GM19455 (cell line): ENCODE data around the gene KY.
A peak's percentile ranks its signal among the peaks of the same experiment; 100 is the strongest.
"Not testable (repeated sequence)": the region's sequence is repeated elsewhere in the genome, so short reads cannot be mapped to it uniquely, and the experiment has no call there.

Source experiments
- ATAC-seq: cut with Tn5 transposase; IDR thresholded peaks from one replicate; pipeline ENCODE4 v1.9.1; 2021; ENCODE audit not compliant: unreplicated experiment

KY gene

GRCh38 chr3:134603956-134604355, 46.9 kb downstream of the KY start:
- no peak for ATAC-seq

- ATAC-seq: no peak
Measured at GRCh38 chr3:134603480-134603879, 47.3 kb downstream of the KY start.

GRCh38 chr3:134602440-134602814, 48.4 kb downstream of the KY start:
- ATAC-seq: no peak

GRCh38 chr3:134601539-134602439, 49.0 kb downstream of the KY start:
- ATAC-seq: no peak

GRCh38 chr3:134600685-134601463, 49.9 kb downstream of the KY start:
- ATAC-seq: peak; percentile 67

- no peak for ATAC-seq
Measured at GRCh38 chr3:134600206-134600605, 50.6 kb downstream of the KY start.

- no peak for ATAC-seq
Measured at GRCh38 chr3:134598763-134599545, 51.9 kb downstream of the KY start.

- ATAC-seq: no peak
Measured at GRCh38 chr3:134597390-134597970, 53.3 kb downstream of the KY start.

GRCh38 chr3:134594986-134595385, 55.8 kb downstream of the KY start:
- not testable (repeated sequence) for ATAC-seq

- no peak for ATAC-seq
Measured at GRCh38 chr3:134594331-134594741, 56.5 kb downstream of the KY start.

GRCh38 chr3:134592806-134593205, 58.0 kb downstream of the KY start:
- no peak for ATAC-seq

GRCh38 chr3:134590766-134591165, 60.1 kb downstream of the KY start:
- ATAC-seq: no peak

GRCh38 chr3:134579141-134579665, 71.6 kb downstream of the KY start:
- ATAC-seq: no peak

GRCh38 chr3:134576831-134577230, 74.0 kb downstream of the KY start:
- no peak for ATAC-seq

- no peak for ATAC-seq
Measured at GRCh38 chr3:134576426-134576825, 74.4 kb downstream of the KY start.

GRCh38 chr3:134569899-134570298, 80.9 kb downstream of the KY start:
- ATAC-seq: not testable (repeated sequence)

GRCh38 chr3:134568790-134569189, 82.0 kb downstream of the KY start:
- ATAC-seq: no peak

- ATAC-seq: no peak
Measured at GRCh38 chr3:134567605-134568004, 83.2 kb downstream of the KY start.

- no peak for ATAC-seq
Measured at GRCh38 chr3:134564991-134565390, 85.8 kb downstream of the KY start.

GRCh38 chr3:134563601-134564000, 87.2 kb downstream of the KY start:
- no peak for ATAC-seq

- ATAC-seq: no peak
Measured at GRCh38 chr3:134562055-134562454, 88.8 kb downstream of the KY start.
